Mesodermal cell (in vitro differentiated cells): ENCODE data around the gene KCNK3.

ENCODE experiments used
- H3K27ac ChIP-seq: 2 replicates; pipeline ENCODE4 v1.7.0; 2013; ENCODE audit warnings: mild to moderate bottlenecking, low read depth, low read length, moderate library complexity; ENCODE audit not compliant: severe bottlenecking
- H3K36me3 ChIP-seq: 2 replicates; pipeline ENCODE4 v1.7.1; 2013; ENCODE audit warnings: mild to moderate bottlenecking, low read length, moderate library complexity; ENCODE audit not compliant: control insufficient read depth, insufficient read depth
- H3K4me1 ChIP-seq: one replicate; pipeline ENCODE4 v1.7.1; 2013; ENCODE audit warnings: mild to moderate bottlenecking, low read length; ENCODE audit not compliant: insufficient read depth, control insufficient read depth, poor library complexity, severe bottlenecking
- H3K4me3 ChIP-seq: 2 replicates; pipeline ENCODE4 v1.7.0; 2013; ENCODE audit warnings: low read length, control low read depth, mild to moderate bottlenecking; ENCODE audit not compliant: insufficient read depth, poor library complexity, severe bottlenecking; ENCODE audit errors: extremely low read depth
- H3K9me3 ChIP-seq: 2 replicates; pipeline ENCODE4 v1.7.1; 2013; ENCODE audit warnings: mild to moderate bottlenecking, low read length, moderate library complexity; ENCODE audit not compliant: control insufficient read depth
- WGBS, 2 experiments: methylation state at CpG; one replicate each; pipeline ENCODE4 v1.1.5; 2013; ENCODE audit warnings: missing lambda C conversion rate in 2 of 2; ENCODE audit not compliant: insufficient coverage in 2 of 2; 5-methylcytosine and 5-hydroxymethylcytosine counted together

The KCNK3 gene

GRCh38 chr2:26770986-26771586, 78.6 kb downstream of the KCNK3 start:
- 96 to 100% methylated on average over 3 to 4 of the region's 6 CpGs for WGBS, 2 experiments
- Histone ChIP-seq H3K4me1 (peaks cover 15% of the 10 kb centered on the region), H3K36me3 (peaks cover 41% of the 10 kb centered on the region)

GRCh38 chr2:26772064-26773001, 79.8 kb downstream of the KCNK3 start:
- H3K36me3 ChIP-seq: peaks cover 52% of the 10 kb centered on the region
- no peak overlapping the region for H3K27ac ChIP-seq

More at GRCh38 chr2:26770986-26771586, 78.6 kb downstream of the KCNK3 start:
- Histone ChIP-seq H3K9me3 (no peaks in the 10 kb centered on the region), H3K27ac (no peak overlapping the region), H3K4me3 (no peak overlapping the region)

GRCh38 chr2:26776195-26776800, 83.8 kb downstream of the KCNK3 start:
- H3K36me3 ChIP-seq: peaks cover 78% of the 10 kb centered on the region
- no peaks in the 10 kb centered on the region for H3K9me3 ChIP-seq
- H3K4me1 ChIP-seq: no peaks in the 10 kb centered on the region
- H3K27ac ChIP-seq: no peak overlapping the region
- no peak overlapping the region for H3K4me3 ChIP-seq
- 71 to 91% methylated on average over 1 to 5 of the region's 5 CpGs for WGBS, 2 experiments

More at GRCh38 chr2:26772064-26773001, 79.8 kb downstream of the KCNK3 start:
- Histone ChIP-seq H3K4me3 (no peak overlapping the region), H3K9me3 (no peaks in the 10 kb centered on the region), H3K4me1 (peaks cover 7% of the 10 kb centered on the region)
- WGBS, 2 experiments: 92% methylated on average over 12 to 13 of the region's 13 CpGs

- WGBS, 2 experiments: 95 to 97% methylated on average over 15 to 18 of the region's 18 CpGs
- Histone ChIP-seq H3K27ac (no peak overlapping the region), H3K9me3 (no peaks in the 10 kb centered on the region), H3K4me1 (no peaks in the 10 kb centered on the region), H3K36me3 (peaks cover 77% of the 10 kb centered on the region), H3K4me3 (no peak overlapping the region)
Observed at GRCh38 chr2:26778098-26778497, 85.6 kb downstream of the KCNK3 start.

GRCh38 chr2:26778507-26778906, 86.0 kb downstream of the KCNK3 start:
- Histone ChIP-seq H3K9me3 (no peaks in the 10 kb centered on the region), H3K27ac (no peak overlapping the region), H3K4me1 (no peaks in the 10 kb centered on the region), H3K36me3 (peaks cover 76% of the 10 kb centered on the region), H3K4me3 (no peak overlapping the region)
- 96 to 100% methylated on average over 1 to 2 of the region's 3 CpGs for WGBS, 2 experiments

GRCh38 chr2:26780203-26780760, 87.8 kb downstream of the KCNK3 start:
- Histone ChIP-seq H3K9me3 (no peaks in the 10 kb centered on the region), H3K27ac (no peak overlapping the region), H3K36me3 (peaks cover 61% of the 10 kb centered on the region), H3K4me3 (no peak overlapping the region), H3K4me1 (no peaks in the 10 kb centered on the region)
- 92 to 96% methylated on average over 4 of the region's 4 CpGs for WGBS, 2 experiments
